Smooth muscle cell (in vitro differentiated cells): ENCODE data around the gene SYNRG. TPM values are rescaled to one million over a fixed set of nuclear protein-coding genes. Genes with fewer than 3 reads are reported as not detected.
A peak's percentile ranks its signal among the peaks of the same experiment; 100 is the strongest.
"Not testable (repeated sequence)": the region's sequence is repeated elsewhere in the genome, so short reads cannot be mapped to it uniquely, and the experiment has no call there.

Experiments
- DNase-seq: peaks from one replicate; lab custom pipeline; 2025; ENCODE audit not compliant: unreplicated experiment; lab: John Stamatoyannopoulos, UW
- H2AFZ ChIP-seq: fragments of 200-600 bp; sonication (generic); 2 replicates; pipeline ENCODE4 v1.6.0; 2016; ENCODE audit warnings: antibody characterized with exemption, low read depth, mild to moderate bottlenecking
- H3F3A ChIP-seq: fragments of 200-600 bp; sonication (generic); 2 replicates; pipeline ENCODE4 v1.6.0; 2017; ENCODE audit warnings: antibody characterized with exemption, low read depth
- H3K27ac ChIP-seq: fragments of 200-600 bp; sonication (generic); 2 replicates; pipeline ENCODE4 v1.5.1; 2016; ENCODE audit warnings: low read depth, mild to moderate bottlenecking
- H3K27me3 ChIP-seq: fragments of 200-600 bp; sonication (generic); 2 replicates; pipeline ENCODE4 v1.6.1; 2016; ENCODE audit warnings: low read depth, mild to moderate bottlenecking
- H3K36me3 ChIP-seq: fragments of 200-600 bp; sonication (generic); 2 replicates; pipeline ENCODE4 v1.5.1; 2016; ENCODE audit warnings: low read depth
- H3K4me1 ChIP-seq: fragments of 200-600 bp; sonication (generic); 2 replicates; pipeline ENCODE4 v1.5.1; 2016; ENCODE audit warnings: low read depth
- H3K4me2 ChIP-seq: fragments of 200-600 bp; sonication (generic); 2 replicates; pipeline ENCODE4 v1.6.0; 2016; ENCODE audit warnings: mild to moderate bottlenecking
- H3K4me3 ChIP-seq: fragments of 200-600 bp; sonication (generic); 2 replicates; pipeline ENCODE4 v1.5.1; 2016; ENCODE audit warnings: mild to moderate bottlenecking
- H3K79me2 ChIP-seq: fragments of 200-600 bp; sonication (generic); 2 replicates; pipeline ENCODE4 v1.6.0; 2016; ENCODE audit warnings: low read depth, mild to moderate bottlenecking
- H3K9ac ChIP-seq: fragments of 200-600 bp; sonication (generic); 2 replicates; pipeline ENCODE4 v1.6.0; 2016; ENCODE audit warnings: low read depth
- H3K9me3 ChIP-seq: fragments of 200-600 bp; sonication (generic); replicated peaks from 2 replicates; pipeline ENCODE4 v1.5.1; 2016; ENCODE audit warnings: low read depth
- H4K20me1 ChIP-seq: fragments of 200-600 bp; sonication (generic); 2 replicates; pipeline ENCODE4 v1.6.0; 2016; ENCODE audit warnings: low read depth
- WGBS: methylation state at CpG from one replicate; pipeline ENCODE4 v1.1.7; 2016; ENCODE audit warnings: low lambda C conversion rate; 5-methylcytosine and 5-hydroxymethylcytosine counted together
- polyA plus RNA-seq: library from polyadenylated mRNA; unstranded; fragments of >200 nt; fragmentation: Nextera tagmentation; extraction: Ambion mirVana; gene quantifications from 2 replicates; pipeline ENCODE4 v1.2.1, GENCODE V29; 2016
- total RNA-seq: library from RNA; depleted of rRNA; stranded (reverse); fragments of >200 nt; gene quantifications from 2 replicates; pipeline ENCODE4 v1.2.3, GENCODE V29; 2014
- TF ChIP-seq, protein P1 (sequence below): fragments of 200-600 bp; sonication (generic); IDR thresholded peaks from 2 replicates; pipeline ENCODE4 v1.5.1; 2017; ENCODE audit warnings: borderline replicate concordance, mild to moderate bottlenecking, antibody characterized with exemption; ENCODE audit not compliant: insufficient read depth, poor library complexity, severe bottlenecking

Gene SYNRG
- total and polyA plus RNA-seq, 2 experiments from 2014 or later: 16.2 to 18.9 TPM

DNA sequence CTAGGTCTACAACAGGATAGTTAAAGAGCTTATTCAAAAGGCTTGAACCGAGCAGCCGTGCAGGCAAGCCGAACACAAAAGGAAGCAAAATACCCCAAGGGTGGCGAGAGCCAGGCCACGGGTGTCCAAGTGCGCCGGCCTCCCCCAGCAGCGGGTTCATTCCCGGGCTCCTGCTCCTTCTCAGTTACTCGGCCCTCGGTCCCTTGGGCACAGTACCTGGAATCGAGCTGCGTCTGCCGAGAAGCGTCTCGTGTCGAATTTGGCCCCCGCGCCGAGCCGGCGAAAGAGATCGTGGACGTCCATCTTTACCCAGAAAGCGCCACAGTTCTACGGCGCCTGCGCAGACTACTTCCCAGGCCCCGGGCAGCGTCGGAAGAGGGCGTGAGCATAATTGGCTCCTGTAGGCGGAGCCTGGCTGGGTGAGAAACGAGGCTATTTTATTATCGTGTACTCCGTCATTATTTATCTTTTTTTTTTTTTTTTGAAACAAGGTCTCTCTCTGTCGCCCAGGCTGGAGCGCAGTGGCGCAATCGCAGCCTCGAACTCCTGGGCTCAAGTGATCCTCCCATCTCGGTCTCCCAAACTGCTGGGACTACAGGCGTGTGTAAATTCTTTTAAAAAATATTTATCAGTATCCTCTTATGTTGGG is 34.0 kb upstream of the SYNRG start, which contains the start of gene DDX52:
DDX52 (minus strand) TSS at position 329 of the 649 bp plus-strand sequence; CDS start at position 303, 26 bp downstream.
- WGBS: 1% methylated on average over 43 of the region's 43 CpGs
- TF ChIP-seq, protein P1, sequence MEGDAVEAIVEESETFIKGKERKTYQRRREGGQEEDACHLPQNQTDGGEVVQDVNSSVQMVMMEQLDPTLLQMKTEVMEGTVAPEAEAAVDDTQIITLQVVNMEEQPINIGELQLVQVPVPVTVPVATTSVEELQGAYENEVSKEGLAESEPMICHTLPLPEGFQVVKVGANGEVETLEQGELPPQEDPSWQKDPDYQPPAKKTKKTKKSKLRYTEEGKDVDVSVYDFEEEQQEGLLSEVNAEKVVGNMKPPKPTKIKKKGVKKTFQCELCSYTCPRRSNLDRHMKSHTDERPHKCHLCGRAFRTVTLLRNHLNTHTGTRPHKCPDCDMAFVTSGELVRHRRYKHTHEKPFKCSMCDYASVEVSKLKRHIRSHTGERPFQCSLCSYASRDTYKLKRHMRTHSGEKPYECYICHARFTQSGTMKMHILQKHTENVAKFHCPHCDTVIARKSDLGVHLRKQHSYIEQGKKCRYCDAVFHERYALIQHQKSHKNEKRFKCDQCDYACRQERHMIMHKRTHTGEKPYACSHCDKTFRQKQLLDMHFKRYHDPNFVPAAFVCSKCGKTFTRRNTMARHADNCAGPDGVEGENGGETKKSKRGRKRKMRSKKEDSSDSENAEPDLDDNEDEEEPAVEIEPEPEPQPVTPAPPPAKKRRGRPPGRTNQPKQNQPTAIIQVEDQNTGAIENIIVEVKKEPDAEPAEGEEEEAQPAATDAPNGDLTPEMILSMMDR: no peak
- peak within 1 kb of the TSS; percentile 83 for H3K9ac ChIP-seq
- H4K20me1 ChIP-seq: peaks cover 4% of the 10 kb centered on the region
- H2AFZ ChIP-seq: peak within 1 kb of the TSS; percentile 91
- H3F3A ChIP-seq: no peaks in the 10 kb centered on the region
- peak within 1 kb of the TSS; percentile 89 for H3K4me2 ChIP-seq
- peak within 1 kb of the TSS; percentile 78 for H3K27ac ChIP-seq
- peak; percentile 59 for DNase-seq
- peaks cover 9% of the 10 kb centered on the region for H3K4me1 ChIP-seq
- peak within 1 kb of the TSS; percentile 80 for H3K4me3 ChIP-seq
- H3K36me3 ChIP-seq: peaks cover 7% of the 10 kb centered on the region
- peaks cover 40% of the 10 kb centered on the region for H3K27me3 ChIP-seq
- H3K79me2 ChIP-seq: peaks cover 41% of the 10 kb centered on the region
- H3K9me3 ChIP-seq: no peaks in the 10 kb centered on the region

DNA sequence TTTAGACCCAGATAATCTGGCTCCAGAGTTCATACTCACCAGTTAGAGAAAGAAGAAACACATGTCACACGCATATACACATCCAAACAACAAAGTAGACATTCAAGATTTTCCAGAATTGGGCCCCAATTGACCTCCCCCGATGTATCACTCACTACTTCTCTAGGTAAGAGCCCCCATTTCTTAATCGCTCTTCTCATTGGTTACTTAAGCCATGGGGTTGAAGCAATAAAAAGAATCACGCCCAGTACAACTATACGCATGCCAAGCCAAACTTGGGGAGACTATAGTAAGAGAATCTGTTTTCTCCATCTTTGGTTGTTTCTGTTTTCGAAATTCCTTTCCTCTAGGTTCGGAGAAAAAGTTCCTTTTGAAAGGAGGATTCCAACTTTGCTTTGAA is 33.5 kb upstream of the SYNRG start:
- H2AFZ ChIP-seq: peak overlapping the region; percentile 91
- peak overlapping the region; percentile 83 for H3K9ac ChIP-seq
- no peaks in the 10 kb centered on the region for H3F3A ChIP-seq
- H4K20me1 ChIP-seq: peaks cover 4% of the 10 kb centered on the region
- peaks cover 7% of the 10 kb centered on the region for H3K36me3 ChIP-seq
- peak overlapping the region; percentile 89 for H3K4me2 ChIP-seq
- H3K4me1 ChIP-seq: peaks cover 9% of the 10 kb centered on the region
- H3K79me2 ChIP-seq: peaks cover 47% of the 10 kb centered on the region
- no peak for DNase-seq
- peaks cover 34% of the 10 kb centered on the region for H3K27me3 ChIP-seq
- peak overlapping the region; percentile 78 for H3K27ac ChIP-seq
- no peaks in the 10 kb centered on the region for H3K9me3 ChIP-seq
- WGBS: 2% methylated on average over 7 of the region's 7 CpGs
- TF ChIP-seq, protein P1: no peak
- H3K4me3 ChIP-seq: peak overlapping the region; percentile 80

DNA sequence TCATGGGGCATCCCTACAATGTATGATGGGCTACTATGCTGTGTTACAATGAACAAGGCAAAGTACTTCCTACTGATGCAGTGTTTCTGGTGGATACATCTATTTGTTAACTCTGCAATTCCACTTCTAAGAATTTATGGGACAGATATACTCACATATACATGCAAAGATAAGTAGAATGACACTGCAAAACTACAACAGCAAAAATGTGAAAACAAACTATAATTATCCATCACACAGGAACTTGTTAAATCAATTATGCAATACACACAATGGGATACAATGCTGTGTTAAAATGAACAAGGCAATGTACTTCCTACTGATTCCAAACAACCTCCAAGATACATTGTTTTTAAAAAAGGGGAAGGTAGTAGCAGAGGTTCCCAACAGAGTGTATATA is 30.8 kb upstream of the SYNRG start:
- Histone ChIP-seq H2AFZ (no peak overlapping the region), H3K4me1 (peaks cover 9% of the 10 kb centered on the region), H3F3A (no peaks in the 10 kb centered on the region), H3K79me2 (peaks cover 64% of the 10 kb centered on the region), H3K27ac (no peak overlapping the region), H3K9me3 (no peaks in the 10 kb centered on the region), H3K4me2 (no peak overlapping the region), H3K36me3 (peaks cover 22% of the 10 kb centered on the region), H3K27me3 (peaks cover 9% of the 10 kb centered on the region), H3K9ac (no peak overlapping the region), H3K4me3 (no peak overlapping the region), H4K20me1 (peaks cover 12% of the 10 kb centered on the region)
- no peak for DNase-seq
- TF ChIP-seq, protein P1: no peak

DNA sequence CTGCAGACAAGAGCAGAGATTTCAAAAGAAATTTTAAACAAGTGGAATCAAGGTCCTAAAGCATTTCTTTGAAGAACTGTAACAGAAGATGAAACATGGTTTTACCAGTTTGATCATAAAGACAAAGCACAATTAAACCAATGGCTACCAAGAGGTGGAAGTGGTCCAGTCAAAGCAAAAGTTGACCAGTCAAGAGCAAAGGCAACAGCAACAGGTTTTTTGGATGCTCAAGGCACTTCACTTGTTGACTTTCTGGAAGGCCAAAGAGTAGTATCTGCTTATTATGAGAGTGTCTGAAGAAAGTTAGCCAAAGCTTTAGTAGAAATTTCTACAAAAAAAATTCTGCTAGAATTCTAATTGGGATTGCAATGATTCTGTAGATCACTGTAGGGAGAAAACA is 28.7 kb upstream of the SYNRG start:
- Histone ChIP-seq H3K9me3 (no peaks in the 10 kb centered on the region), H3K4me1 (peaks cover 9% of the 10 kb centered on the region), H3K9ac (no peak overlapping the region), H3K27me3 (no peaks in the 10 kb centered on the region), H3F3A (no peaks in the 10 kb centered on the region), H3K4me3 (no peak overlapping the region), H3K4me2 (no peak overlapping the region), H3K36me3 (peaks cover 22% of the 10 kb centered on the region), H4K20me1 (peaks cover 12% of the 10 kb centered on the region), H2AFZ (no peak overlapping the region), H3K27ac (no peak overlapping the region), H3K79me2 (peaks cover 64% of the 10 kb centered on the region)
- DNase-seq: no peak
- TF ChIP-seq, protein P1: no peak

DNA sequence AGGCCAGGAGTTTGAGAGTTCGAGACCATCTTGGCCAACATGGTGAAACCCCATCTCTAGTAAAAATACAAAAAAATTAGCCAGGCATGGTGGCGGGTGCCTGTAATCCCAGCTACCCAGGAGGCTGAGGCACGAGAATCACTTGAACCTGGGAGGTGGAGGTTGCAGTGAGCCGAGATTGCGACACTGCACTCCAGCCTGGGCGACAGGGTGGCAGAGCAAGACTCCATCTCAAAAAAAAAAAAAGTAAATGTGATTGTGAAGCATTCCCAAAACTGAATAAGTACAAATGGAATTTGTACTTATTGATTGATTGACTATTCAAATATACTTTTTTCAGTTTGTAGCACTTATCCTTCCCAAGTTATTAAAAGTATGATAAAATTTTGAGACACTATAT is 7.2 kb upstream of the SYNRG start:
- WGBS: 98% methylated on average over 6 of the region's 6 CpGs
- H3K27ac ChIP-seq, H3K79me2 ChIP-seq, H3K9ac ChIP-seq, H3K4me3 ChIP-seq, H3K4me2 ChIP-seq, H3F3A ChIP-seq, H3K4me1 ChIP-seq, H2AFZ ChIP-seq, H4K20me1 ChIP-seq, DNase-seq, H3K9me3 ChIP-seq, H3K27me3 ChIP-seq: not testable (repeated sequence)
- peaks cover 12% of the 10 kb centered on the region for H3K36me3 ChIP-seq
